CD14-positive monocyte (primary cell): ENCODE data around the gene FAM13A. TPM values are rescaled to one million over a fixed set of nuclear protein-coding genes. Genes with fewer than 3 reads are reported as not detected.

ENCODE experiments used
- DNase-seq, 3 donors: peaks; one replicate each; pipeline ENCODE4 v3.0.0-alpha.2; 2011 to 2022
- H2AFZ ChIP-seq: 2 replicates; pipeline ENCODE4 v1.6.0; 2012; ENCODE audit warnings: mild to moderate bottlenecking, low read depth, low read length, inconsistent platforms; ENCODE audit not compliant: insufficient read depth, poor library complexity, severe bottlenecking
- H3K27ac ChIP-seq, 2 donors: 1 replicate in 1 of 2; 2 replicates in 1 of 2; pipeline ENCODE4 v1.5.1; 2012 to 2013; ENCODE audit warnings: low read length in 2 of 2, control low read depth in 1 of 2, inconsistent platforms in 1 of 2, low read depth in 1 of 2, mild to moderate bottlenecking in 1 of 2
- H3K27me3 ChIP-seq, 2 donors: one replicate each; pipeline versions ENCODE4 v1.6.0 to v1.6.1; 2011 to 2013; ENCODE audit warnings: low read length in 2 of 2; ENCODE audit not compliant: control insufficient read depth in 2 of 2, insufficient read depth in 2 of 2
- H3K36me3 ChIP-seq, 2 donors: replicated peaks in 1 of 2; 1 replicate in 1 of 2; 2 replicates in 1 of 2; pipeline versions ENCODE4 v1.5.1 to v1.6.1; 2012 to 2013; ENCODE audit warnings: low read length in 2 of 2, control low read depth in 1 of 2, inconsistent platforms in 1 of 2, mild to moderate bottlenecking in 1 of 2; ENCODE audit not compliant: insufficient read depth in 2 of 2, control insufficient read depth in 1 of 2
- H3K4me1 ChIP-seq, 2 donors: 1 replicate in 1 of 2; 2 replicates in 1 of 2; pipeline versions ENCODE4 v1.5.1 to v1.6.1; 2012 to 2013; ENCODE audit warnings: low read length in 2 of 2, control low read depth in 1 of 2, inconsistent platforms in 1 of 2, mild to moderate bottlenecking in 1 of 2, moderate library complexity in 1 of 2; ENCODE audit not compliant: insufficient read depth in 2 of 2, control insufficient read depth in 1 of 2
- H3K4me2 ChIP-seq: replicated peaks from 2 replicates; pipeline ENCODE3; 2012; ENCODE audit warnings: low read length, moderate library complexity, mild to moderate bottlenecking; ENCODE audit not compliant: poor library complexity, severe bottlenecking; ENCODE audit errors: extremely low read depth
- H3K4me3 ChIP-seq, 3 experiments: fragments of 200-600 bp in 1 of 3; sonication (generic) in 1 of 3; replicated peaks in 1 of 3; 1 replicate in 2 of 3; 2 replicates in 1 of 3; pipeline ENCODE4 v1.5.1; 2011 to 2013; ENCODE audit warnings: low read length in 3 of 3, mild to moderate bottlenecking in 3 of 3, control low read depth in 2 of 3, low read depth in 2 of 3, inconsistent platforms in 1 of 3, moderate library complexity in 1 of 3
- H3K79me2 ChIP-seq: 2 replicates; pipeline ENCODE4 v1.6.0; 2012; ENCODE audit warnings: mild to moderate bottlenecking, control low read depth, inconsistent platforms, low read length, moderate library complexity; ENCODE audit not compliant: insufficient read depth
- H3K9ac ChIP-seq: 2 replicates; pipeline ENCODE4 v1.6.0; 2017; ENCODE audit warnings: low read length, mild to moderate bottlenecking; ENCODE audit not compliant: insufficient read depth, poor library complexity, severe bottlenecking
- H3K9me3 ChIP-seq, 2 donors: replicated peaks in 1 of 2; 1 replicate in 1 of 2; 2 replicates in 1 of 2; pipeline versions ENCODE4 v1.5.1 to v1.6.1; 2012 to 2013; ENCODE audit warnings: low read length in 2 of 2, control low read depth in 1 of 2; ENCODE audit not compliant: control insufficient read depth in 1 of 2, insufficient read depth in 1 of 2
- H4K20me1 ChIP-seq: 2 replicates; pipeline ENCODE4 v1.6.0; 2012; ENCODE audit warnings: mild to moderate bottlenecking, low read length, control low read depth, moderate library complexity; ENCODE audit not compliant: insufficient read depth
- H3K27ac Mint-ChIP-seq, 7 donors: one replicate each; pipeline ENCODE4 v1.8.0; 2020; ENCODE audit warnings: mild to moderate bottlenecking in 7 of 7, mixed read lengths in 7 of 7, moderate library complexity in 6 of 7, inconsistent platforms in 2 of 7
- H3K27me3 Mint-ChIP-seq, 3 donors: one replicate each; pipeline ENCODE4 v1.8.0; 2021 to 2022; ENCODE audit warnings: low read depth in 3 of 3, mild to moderate bottlenecking in 3 of 3, mixed read lengths in 3 of 3, moderate library complexity in 3 of 3, inconsistent platforms in 1 of 3
- H3K36me3 Mint-ChIP-seq, 2 donors: one replicate each; pipeline ENCODE4 v1.8.0; 2020; ENCODE audit warnings: mixed read lengths in 2 of 2, inconsistent platforms in 1 of 2, mild to moderate bottlenecking in 1 of 2
- H3K4me1 Mint-ChIP-seq: one replicate; pipeline ENCODE4 v1.8.0; 2020; ENCODE audit warnings: mild to moderate bottlenecking, mixed read lengths
- H3K4me3 Mint-ChIP-seq, 2 donors: one replicate each; pipeline ENCODE4 v1.8.0; 2020; ENCODE audit warnings: mild to moderate bottlenecking in 2 of 2, mixed read lengths in 2 of 2, moderate library complexity in 1 of 2
- H3K9me3 Mint-ChIP-seq, 7 donors: one replicate each; pipeline ENCODE4 v1.8.0; 2020 to 2022; ENCODE audit warnings: mixed read lengths in 7 of 7, mild to moderate bottlenecking in 6 of 7, moderate library complexity in 6 of 7, inconsistent platforms in 2 of 7
- CTCF ChIP-seq: fragments of 200-600 bp; IDR thresholded peaks from one replicate; pipeline ENCODE4 v1.8.0; 2022; ENCODE audit warnings: antibody characterized with exemption, mild to moderate bottlenecking
- WGBS: methylation state at CpG from one replicate; pipeline ENCODE4 v1.1.5; 2013; ENCODE audit warnings: missing lambda C conversion rate; ENCODE audit not compliant: insufficient coverage; 5-methylcytosine and 5-hydroxymethylcytosine counted together
- intact Hi-C, 2 donors: fragments of 100-400 bp; cut with micrococcal nuclease; formaldehyde crosslinking; loops; one replicate each; pipeline versions ENCODE4 v1.15.0 to v1.15.1; 2023
- polyA plus RNA-seq, 3 donors: library from polyadenylated mRNA; depleted of rRNA in 1 of 3; unstranded in 2 of 3; stranded (reverse) in 1 of 3; fragments of 300-500 nt in 2 of 3; fragments of >200 nt in 1 of 3; fragmentation: Illumina TruSeq in 2 of 3; gene quantifications; 1 replicate in 2 of 3; 2 replicates in 1 of 3; pipeline ENCODE4 v1.2.3, GENCODE V29; 2012 to 2021

FAM13A gene
- polyA plus RNA-seq, 3 donors: 5.3 to 20.0 (median 6.5) TPM

- Histone ChIP-seq H3K79me2 (no peaks in the 10 kb centered on the region), H3K9ac (no peak overlapping the region), H3K36me3 (no peaks in the 10 kb centered on the region), H3K27me3 (no peaks in the 10 kb centered on the region), H3K9me3 (peaks cover 0 to 3% of the 10 kb centered on the region in 2 donors), H2AFZ (no peak overlapping the region), H3K4me2 (no peak overlapping the region), H3K4me1 (no peaks in the 10 kb centered on the region), H3K4me3 (no peak overlapping the region), H4K20me1 (no peaks in the 10 kb centered on the region), H3K27ac (no peak overlapping the region)
- TF ChIP-seq CTCF: no peak
- DNase-seq: no peak
- Mint-ChIP-seq H3K36me3 (no peaks in the 10 kb centered on the region), H3K4me3 (no peak overlapping the region), H3K27ac (no peak overlapping the region), H3K9me3 (peaks cover 0 to 5% (median 2%) of the 10 kb centered on the region in 7 donors), H3K4me1 (no peaks in the 10 kb centered on the region), H3K27me3 (no peaks in the 10 kb centered on the region)
- intact Hi-C loops: no loop called here
Observed at GRCh38 chr4:88976775-88977035, 80.3 kb downstream of the FAM13A start.

- Mint-ChIP-seq H3K36me3 (no peaks in the 10 kb centered on the region), H3K9me3 (peaks cover 0 to 5% (median 2%) of the 10 kb centered on the region in 7 donors), H3K27me3 (no peaks in the 10 kb centered on the region), H3K27ac (no peak overlapping the region), H3K4me1 (peaks cover 3% of the 10 kb centered on the region), H3K4me3 (no peak overlapping the region)
- H3K36me3 ChIP-seq: no peaks in the 10 kb centered on the region
- no peaks in the 10 kb centered on the region for H4K20me1 ChIP-seq
- no peaks in the 10 kb centered on the region for H3K27me3 ChIP-seq
- H3K4me2 ChIP-seq: no peak overlapping the region
- H3K4me1 ChIP-seq: no peaks in the 10 kb centered on the region
- no peak for DNase-seq
- no peaks in the 10 kb centered on the region for H3K79me2 ChIP-seq
- WGBS: no CpG with 5 or more reads among the region's 6 CpGs
- no peak overlapping the region for H3K27ac ChIP-seq
- H3K4me3 ChIP-seq: no peak overlapping the region
- peaks cover 0 to 3% of the 10 kb centered on the region in 2 donors for H3K9me3 ChIP-seq
- no peak overlapping the region for H2AFZ ChIP-seq
- no peak overlapping the region for H3K9ac ChIP-seq
- no peak for TF ChIP-seq CTCF
- intact Hi-C loops: no loop called here
Observed at GRCh38 chr4:88975958-88976774, 80.8 kb downstream of the FAM13A start.
